H1 (cell line): Measurements from ENCODE around the gene LYPD6. TPM values are rescaled to one million over a fixed set of nuclear protein-coding genes. Genes with fewer than 3 reads are reported as not detected.

Experiments used
- CTCF ChIA-PET: fragments of 300-600 bp; sonication (Branson Sonifier 250); formaldehyde crosslinking; loops from one replicate; lab custom pipeline; 2021; ENCODE audit not compliant: partially characterized antibody; lab: Charles Lee
- POLR2A ChIA-PET: fragments of 300-600 bp; sonication (Branson Sonifier 250); formaldehyde crosslinking; loops from one replicate; lab custom pipeline; 2021; ENCODE audit warnings: inconsistent platforms; ENCODE audit not compliant: partially characterized antibody; lab: Charles Lee
- DNase-seq, 2 experiments: peaks; one replicate each; pipeline versions ENCODE4 v3.0.0 to v3.0.0-alpha.2; 2010 to 2022; ENCODE audit warnings: low spot score in 2 of 2, low read depth in 1 of 2, mixed read lengths in 1 of 2
- FAIRE-seq: peaks from 2 replicates; lab custom pipeline; 2011; peaks lifted over from hg19 to GRCh38; lab: Jason Lieb, UNC
- H2AFZ ChIP-seq: 2 replicates; pipeline ENCODE4 v1.8.1; 2012; ENCODE audit warnings: low read length, inconsistent platforms
- H2AK5ac ChIP-seq: 2 replicates; pipeline ENCODE4 v1.6.1; 2013; ENCODE audit warnings: low read depth, low read length
- H2BK120ac ChIP-seq: replicated peaks from 2 replicates; pipeline ENCODE3; 2013; ENCODE audit warnings: low read depth, low read length, inconsistent platforms
- H2BK12ac ChIP-seq: 2 replicates; pipeline ENCODE4 v1.6.1; 2013; ENCODE audit warnings: low read depth, low read length
- H2BK15ac ChIP-seq: 2 replicates; pipeline ENCODE4 v1.6.1; 2013; ENCODE audit warnings: low read length
- H2BK20ac ChIP-seq: 2 replicates; pipeline ENCODE4 v1.6.1; 2013; ENCODE audit warnings: low read length
- H2BK5ac ChIP-seq: 2 replicates; pipeline ENCODE4 v1.6.1; 2013; ENCODE audit warnings: low read depth, low read length
- H3K14ac ChIP-seq: 2 replicates; pipeline ENCODE4 v1.6.1; 2013; ENCODE audit warnings: inconsistent platforms; ENCODE audit not compliant: insufficient read length
- H3K18ac ChIP-seq: 2 replicates; pipeline ENCODE4 v1.6.1; 2013; ENCODE audit warnings: low read length; ENCODE audit errors: extremely low read depth
- H3K23ac ChIP-seq: 2 replicates; pipeline ENCODE4 v1.6.1; 2013; ENCODE audit warnings: inconsistent platforms; ENCODE audit not compliant: insufficient read length
- H3K23me2 ChIP-seq: 2 replicates; pipeline ENCODE4 v1.6.1; 2013; ENCODE audit warnings: low read depth, low read length
- H3K27ac ChIP-seq: 2 replicates; pipeline ENCODE4 v1.6.1; 2011; ENCODE audit warnings: low read depth, low read length, inconsistent platforms
- H3K27me3 ChIP-seq, 4 experiments: replicated peaks in 1 of 4; 1 replicate in 1 of 4; 2 replicates in 3 of 4; pipeline versions ENCODE4 v1.6.1 to v1.8.1; 2011 to 2013; ENCODE audit warnings: low read length in 3 of 4, mild to moderate bottlenecking in 3 of 4, inconsistent platforms in 2 of 4, mixed read lengths in 2 of 4, moderate library complexity in 1 of 4; ENCODE audit not compliant: control insufficient read depth in 3 of 4, insufficient read depth in 3 of 4; ENCODE audit errors: extremely low read depth in 1 of 4
- H3K36me3 ChIP-seq, 4 experiments: 2 replicates each; pipeline versions ENCODE4 v1.6.1 to v1.8.1; 2011 to 2013; ENCODE audit warnings: mild to moderate bottlenecking in 4 of 4, low read length in 3 of 4, moderate library complexity in 2 of 4, control low read depth in 1 of 4, inconsistent platforms in 1 of 4; ENCODE audit not compliant: insufficient read depth in 4 of 4, control insufficient read depth in 2 of 4
- H3K4ac ChIP-seq: replicated peaks from 2 replicates; pipeline ENCODE3; 2013; ENCODE audit warnings: low read length, low read depth, mixed read lengths, inconsistent platforms; ENCODE audit not compliant: insufficient read length
- H3K4me1 ChIP-seq, 4 experiments: replicated peaks in 1 of 4; 1 replicate in 1 of 4; 2 replicates in 3 of 4; pipeline versions ENCODE4 v1.6.1 to v1.8.1; 2011 to 2013; ENCODE audit warnings: low read length in 3 of 4, inconsistent platforms in 2 of 4, mixed read lengths in 1 of 4; ENCODE audit not compliant: insufficient read depth in 4 of 4, control insufficient read depth in 3 of 4
- H3K4me2 ChIP-seq, 2 experiments: 2 replicates each; pipeline versions ENCODE4 v1.6.1 to v1.8.1; 2011 to 2013; ENCODE audit warnings: low read depth in 2 of 2, low read length in 2 of 2, control low read depth in 1 of 2, inconsistent platforms in 1 of 2, mild to moderate bottlenecking in 1 of 2; ENCODE audit not compliant: insufficient read depth in 1 of 2
- H3K4me3 ChIP-seq, 4 experiments: fragments of 200-600, 300-600 bp in 1 of 4; sonication (generic), shearing (Covaris generic), sonication (Bioruptor Twin) in 1 of 4; 2 replicates each; pipeline versions ENCODE4 v1.5.1 to v1.8.1; 2011 to 2016; ENCODE audit warnings: low read length in 4 of 4, low read depth in 3 of 4, control low read depth in 2 of 4, inconsistent platforms in 2 of 4, mild to moderate bottlenecking in 2 of 4, mixed read lengths in 1 of 4, moderate library complexity in 1 of 4; ENCODE audit not compliant: insufficient read depth in 2 of 4; ENCODE audit errors: extremely low read depth in 1 of 4
- H3K56ac ChIP-seq: replicated peaks from 2 replicates; pipeline ENCODE3; 2013; ENCODE audit warnings: low read depth, mild to moderate bottlenecking, mixed read lengths, low read length, inconsistent platforms; ENCODE audit not compliant: insufficient read length
- H3K79me1 ChIP-seq: 2 replicates; pipeline ENCODE4 v1.6.1; 2013; ENCODE audit warnings: low read depth, low read length, control low read depth
- H3K79me2 ChIP-seq, 2 experiments: 2 replicates each; pipeline versions ENCODE4 v1.6.1 to v1.8.1; 2012 to 2013; ENCODE audit warnings: low read length in 2 of 2, mild to moderate bottlenecking in 2 of 2, inconsistent platforms in 1 of 2; ENCODE audit not compliant: insufficient read depth in 2 of 2, control insufficient read depth in 1 of 2
- H3K9ac ChIP-seq, 4 experiments: replicated peaks in 1 of 4; 1 replicate in 1 of 4; 2 replicates in 3 of 4; pipeline versions ENCODE4 v1.6.1 to v1.8.1; 2011 to 2013; ENCODE audit warnings: low read depth in 3 of 4, low read length in 3 of 4, control low read depth in 2 of 4, mild to moderate bottlenecking in 2 of 4, moderate library complexity in 2 of 4, inconsistent platforms in 1 of 4; ENCODE audit errors: extremely low read depth in 1 of 4
- H3K9me3 ChIP-seq, 2 experiments: 2 replicates each; pipeline versions ENCODE4 v1.6.1 to v1.8.1; 2012 to 2013; ENCODE audit warnings: mild to moderate bottlenecking in 2 of 2, moderate library complexity in 2 of 2, control low read depth in 1 of 2, inconsistent platforms in 1 of 2, low read depth in 1 of 2, low read length in 1 of 2, mixed read lengths in 1 of 2; ENCODE audit not compliant: insufficient read depth in 2 of 2
- H4K20me1 ChIP-seq, 2 experiments: replicated peaks in 1 of 2; 2 replicates each; pipeline versions ENCODE3 to v1.8.1; 2011 to 2013; ENCODE audit warnings: inconsistent platforms in 2 of 2, low read length in 2 of 2, mild to moderate bottlenecking in 1 of 2; ENCODE audit not compliant: insufficient read depth in 2 of 2, control insufficient read depth in 1 of 2
- H4K5ac ChIP-seq: 2 replicates; pipeline ENCODE4 v1.6.1; 2013; ENCODE audit warnings: low read length, low read depth, mixed read lengths, inconsistent platforms; ENCODE audit not compliant: insufficient read length
- H4K8ac ChIP-seq: 2 replicates; pipeline ENCODE4 v1.8.0; 2013; ENCODE audit warnings: mild to moderate bottlenecking, moderate library complexity, low read length, inconsistent platforms; ENCODE audit not compliant: insufficient read depth; ENCODE audit errors: extremely low read depth
- H4K91ac ChIP-seq: replicated peaks from 2 replicates; pipeline ENCODE3; 2013; ENCODE audit warnings: low read length, mixed read lengths, inconsistent platforms; ENCODE audit not compliant: insufficient read length
- CTBP2 ChIP-seq: IDR thresholded peaks from 2 replicates; pipeline ENCODE4 v1.7.0; 2011; ENCODE audit warnings: borderline replicate concordance, mild to moderate bottlenecking, moderate library complexity, mixed read lengths, low read length; ENCODE audit not compliant: insufficient read depth, insufficient read length
- JUND ChIP-seq: IDR thresholded peaks from 2 replicates; pipeline ENCODE4 v1.6.1; 2011; ENCODE audit warnings: mild to moderate bottlenecking, improper control_type of control experiment, low read length
- POU5F1 ChIP-seq: IDR thresholded peaks from 2 replicates; pipeline ENCODE4 v1.6.1; 2011; ENCODE audit warnings: low read depth, mild to moderate bottlenecking, low read length, moderate library complexity
- RAD21 ChIP-seq, 2 experiments: IDR thresholded peaks in 1 of 2; conservative IDR thresholded peaks in 1 of 2; 2 replicates each; pipeline ENCODE4 v1.6.1; 2011; ENCODE audit warnings: low read depth in 2 of 2, low read length in 2 of 2, improper control_type of control experiment in 1 of 2, inconsistent platforms in 1 of 2, mild to moderate bottlenecking in 1 of 2, moderate library complexity in 1 of 2
- RXRA ChIP-seq: IDR thresholded peaks from 2 replicates; pipeline ENCODE4 v1.6.1; 2011; ENCODE audit warnings: low read depth, mild to moderate bottlenecking, low read length, moderate library complexity; ENCODE audit not compliant: insufficient read depth
- SP2 ChIP-seq: IDR thresholded peaks from 2 replicates; pipeline ENCODE4 v1.6.1; 2012; ENCODE audit warnings: mild to moderate bottlenecking, low read length, inconsistent platforms
- WGBS, 2 experiments: shearing (Covaris generic) in 1 of 2; methylation state at CpG; one replicate each; pipeline versions ENCODE4 v1.1.6 to v1.1.7; 2013 to 2015; ENCODE audit warnings: low lambda C conversion rate in 2 of 2, mixed read lengths in 2 of 2, inconsistent platforms in 1 of 2, low coverage in 1 of 2, missing lambda C conversion rate in 1 of 2; ENCODE audit not compliant: insufficient replicate concordance in 2 of 2, insufficient coverage in 1 of 2, insufficient read length in 1 of 2; ENCODE audit errors: extremely low coverage in 1 of 2, missing lambda C conversion rate in 1 of 2; 5-methylcytosine and 5-hydroxymethylcytosine counted together
- polyA plus RNA-seq, 7 experiments: library from polyadenylated mRNA; depleted of rRNA in 3 of 7; stranded (reverse) in 5 of 7; unstranded in 2 of 7; fragments of >200 nt in 5 of 7; fragments of 200-250 nt in 2 of 7; gene quantifications; 1 replicate in 5 of 7; 2 replicates in 1 of 7; 4 replicates in 1 of 7; pipeline versions ENCODE4 v1.2.1 to v1.2.3, GENCODE V29; 2011 to 2013; ENCODE audit warnings: missing spikeins in 2 of 7, mixed read lengths in 2 of 7
- total RNA-seq: library from RNA; stranded (reverse); fragmentation: NEBNext Ultra II Directional; extraction: Animal tissue kit (Norgen Biotek cat#: 25700); gene quantifications from 2 replicates; pipeline ENCODE4 v1.2.1, GENCODE V29; 2021

Gene LYPD6
- total and polyA plus RNA-seq, 2 of the 8 experiments (the other 6 are each of a cell fraction or from before 2014, with no cell fraction given): 5.6 to 8.9 TPM

- Histone ChIP-seq H4K20me1 (no peaks in the 10 kb centered on the region), H2AFZ (no peak overlapping the region), H3K4ac (no peak overlapping the region), H4K8ac (no peak overlapping the region), H3K4me3 (no peak overlapping the region), H2AK5ac (no peak overlapping the region), H3K79me1 (no peaks in the 10 kb centered on the region; the same call in 1 of the 2 replicates), H3K27me3 (no peaks in the 10 kb centered on the region), H2BK120ac (no peak overlapping the region), H3K9me3 (peaks cover 5 to 6% of the 10 kb centered on the region in 2 experiments; a peak in 3 of 4 replicates), H3K79me2 (no peaks in the 10 kb centered on the region), H2BK15ac (no peak overlapping the region), H4K91ac (no peak overlapping the region), H2BK12ac (no peak overlapping the region), H3K14ac (no peak overlapping the region), H3K23me2 (no peaks in the 10 kb centered on the region; the same call in 1 of the 2 replicates), H3K36me3 (peaks cover 0 to 7% (median 3%) of the 10 kb centered on the region in 4 experiments; a peak in 1 of 8 replicates), H2BK5ac (no peak overlapping the region), H4K5ac (no peak overlapping the region), H2BK20ac (no peak overlapping the region), H3K4me1 (peaks cover 0 to 3% (median 0%) of the 10 kb centered on the region in 4 experiments; a peak in 1 of 7 replicates), H3K23ac (no peak overlapping the region), H3K18ac (no peak overlapping the region), H3K9ac (no peak overlapping the region), H3K56ac (no peak overlapping the region), H3K4me2 (no peak overlapping the region), H3K27ac (no peak overlapping the region)
- 93% methylated on average over 6 of the region's 6 CpGs; no CpG with 5 or more reads in 1 of the 2 experiments for WGBS, 2 experiments
- TF ChIP-seq CTBP2: no peak
- no peak for TF ChIP-seq JUND
- TF ChIP-seq POU5F1: no peak
- TF ChIP-seq RAD21 (IDR thresholded peaks at IDR 0.05 in 1 of 2, conservative IDR thresholded peaks at IDR 0.05 in 1 of 2; ENCODE audit: low read depth in 2 of 2, low read length in 2 of 2): no peak
- TF ChIP-seq RXRA: no peak
- no peak for TF ChIP-seq SP2
- FAIRE-seq (no peak), DNase-seq (no peak)
- CTCF ChIA-PET: interaction anchor here (0.5 kb wide), 1 partner anchor 529 kb away, joined by 5 read pairs; no protein-coding TSS in a partner anchor
- POLR2A ChIA-PET: no interaction called here
These were observed 41.1 kb downstream of the LYPD6 start for GRCh38 chr2:149371476-149371875.
